Skeletal muscle cell (primary cell): Measurements from ENCODE around the gene WWOX.

Source experiments
- DNase-seq: peaks from one replicate; pipeline ENCODE4 v3.0.0-alpha.2; 2010; ENCODE audit warnings: low read depth
- H3K4me3 ChIP-seq: 2 replicates; pipeline ENCODE4 v1.5.1; 2011; ENCODE audit warnings: low read depth, mild to moderate bottlenecking, control low read depth, low read length, moderate library complexity

The WWOX gene

DNA sequence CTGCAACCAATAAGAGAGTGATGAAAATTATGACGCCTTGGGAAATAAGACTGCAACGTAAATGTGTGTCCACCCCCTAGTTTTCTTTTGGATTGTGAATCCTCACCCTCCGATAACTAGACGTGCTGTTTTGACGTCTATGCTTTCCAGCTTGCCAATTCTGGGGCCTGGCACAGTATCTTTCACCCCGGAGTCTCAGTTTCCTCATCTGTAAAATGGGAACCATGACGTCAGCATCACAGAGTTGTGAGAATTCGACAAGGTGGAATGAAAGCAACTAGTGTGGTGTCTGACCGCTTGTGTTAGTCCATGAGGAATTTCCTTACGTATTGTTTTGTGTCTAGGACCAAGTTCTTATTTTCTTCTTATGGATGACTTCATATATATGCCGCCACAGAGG lies 37.7 kb downstream of the WWOX start:
- no peak for DNase-seq
- H3K4me3 ChIP-seq = no peak overlapping the region

DNA sequence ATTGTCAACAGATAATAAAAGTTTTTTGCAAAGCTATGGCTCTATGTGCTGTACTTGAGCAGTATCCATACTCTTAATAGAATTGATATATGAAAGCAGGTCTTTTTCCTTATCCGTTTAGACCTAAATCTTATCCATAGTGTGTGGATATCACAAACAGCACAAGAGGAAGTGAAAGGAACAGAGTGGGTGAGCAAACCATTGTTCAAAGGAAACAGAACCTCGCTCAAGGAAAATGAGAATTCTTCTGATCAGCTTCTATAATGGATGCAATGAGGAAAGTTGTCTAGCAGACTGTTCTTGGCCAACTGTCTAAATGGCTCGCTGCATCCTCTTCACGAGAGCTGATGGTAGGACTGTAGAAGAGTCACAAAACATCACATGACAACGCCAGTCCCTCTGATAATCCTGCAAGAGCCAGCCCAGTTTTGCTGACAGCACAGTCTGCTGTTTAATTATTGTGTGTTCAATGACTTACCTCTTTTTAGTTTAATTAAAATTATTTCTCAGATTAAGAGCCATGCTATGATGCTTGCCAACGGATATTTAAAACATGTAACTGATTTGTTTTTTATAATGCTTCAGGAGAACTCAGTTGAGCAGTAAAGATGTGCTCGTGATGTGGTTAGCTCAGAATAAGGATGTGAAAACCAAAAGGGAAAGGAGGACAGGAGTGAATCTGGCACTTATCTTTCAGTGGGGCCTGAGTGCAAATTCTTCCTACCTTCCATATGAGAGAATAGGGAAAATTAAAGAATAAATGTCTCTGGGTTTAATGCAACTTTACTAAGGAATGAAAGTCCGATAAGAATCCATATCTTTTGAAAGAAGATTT lies 38.5 kb downstream of the WWOX start:
- no peak overlapping the region for H3K4me3 ChIP-seq
- no peak for DNase-seq

DNA sequence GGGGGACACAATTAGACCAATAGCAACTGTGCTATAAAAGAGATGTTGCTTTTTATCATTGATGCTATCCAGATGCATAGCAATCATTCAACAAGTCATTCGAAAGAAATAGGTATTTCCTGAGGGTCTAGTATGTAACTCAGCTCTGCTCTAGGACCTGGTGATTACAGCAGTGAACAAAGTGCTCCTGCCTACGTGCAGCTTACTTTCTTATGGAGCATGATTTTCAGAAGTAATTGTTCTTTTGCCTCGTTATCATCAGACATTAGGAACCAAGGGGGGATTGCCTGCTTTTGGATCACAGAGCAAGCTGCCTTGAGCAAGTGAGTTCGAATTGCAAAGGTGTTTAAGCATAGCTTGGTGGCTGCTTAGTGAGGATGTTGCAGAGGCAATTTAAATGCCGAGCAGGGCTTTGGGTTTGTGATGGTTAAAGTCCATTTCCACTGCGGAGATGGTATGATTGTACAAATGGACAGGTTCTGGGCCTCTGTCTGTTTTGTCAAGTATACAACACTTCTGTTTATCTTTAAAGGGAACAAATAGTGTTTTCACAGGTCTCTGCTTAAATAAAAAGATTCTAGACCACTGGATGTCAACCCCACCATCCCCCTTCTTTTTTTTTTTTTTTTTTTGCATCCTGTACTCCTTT lies 41.5 kb downstream of the WWOX start:
- H3K4me3 ChIP-seq = no peak overlapping the region
- no peak for DNase-seq

DNA sequence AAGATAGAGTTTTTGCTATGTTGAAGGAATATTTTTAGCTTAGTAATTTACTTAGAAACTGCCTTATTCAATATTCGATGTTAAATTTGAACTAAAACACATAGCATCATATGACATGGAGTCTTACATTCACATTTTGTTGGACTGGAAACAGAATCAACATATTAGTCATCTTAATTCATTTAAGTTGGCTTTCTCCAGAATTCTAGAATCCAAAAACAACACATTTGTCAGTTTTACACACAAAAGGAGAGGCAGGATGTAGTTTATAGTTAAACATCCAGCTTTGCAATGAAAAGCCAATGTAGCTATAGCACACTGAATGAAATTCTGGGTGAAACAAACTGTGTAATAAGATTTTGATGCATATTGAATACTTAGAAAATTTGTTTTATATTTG lies 43.3 kb downstream of the WWOX start:
- no peak for DNase-seq
- H3K4me3 ChIP-seq = no peak overlapping the region

DNA sequence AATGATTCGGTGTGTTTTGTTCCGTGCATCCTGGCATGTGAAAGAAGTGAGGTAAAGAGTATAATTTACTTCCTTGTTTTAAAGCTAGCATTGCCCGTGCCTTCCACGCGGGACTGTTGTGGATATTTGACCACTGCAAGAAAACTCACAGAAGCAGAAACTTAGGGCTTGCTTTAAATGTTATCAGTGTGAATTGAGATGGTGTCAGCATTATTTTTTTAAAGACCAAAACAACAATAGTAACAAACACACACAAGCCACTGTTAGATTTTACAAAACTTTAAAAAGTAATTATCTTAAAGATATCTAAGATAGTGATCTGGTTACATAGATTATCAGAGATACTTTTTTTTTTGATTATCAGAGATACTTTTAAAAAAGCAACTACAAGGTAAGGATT lies 47.4 kb downstream of the WWOX start:
- no peak for DNase-seq
- no peak overlapping the region for H3K4me3 ChIP-seq

DNA sequence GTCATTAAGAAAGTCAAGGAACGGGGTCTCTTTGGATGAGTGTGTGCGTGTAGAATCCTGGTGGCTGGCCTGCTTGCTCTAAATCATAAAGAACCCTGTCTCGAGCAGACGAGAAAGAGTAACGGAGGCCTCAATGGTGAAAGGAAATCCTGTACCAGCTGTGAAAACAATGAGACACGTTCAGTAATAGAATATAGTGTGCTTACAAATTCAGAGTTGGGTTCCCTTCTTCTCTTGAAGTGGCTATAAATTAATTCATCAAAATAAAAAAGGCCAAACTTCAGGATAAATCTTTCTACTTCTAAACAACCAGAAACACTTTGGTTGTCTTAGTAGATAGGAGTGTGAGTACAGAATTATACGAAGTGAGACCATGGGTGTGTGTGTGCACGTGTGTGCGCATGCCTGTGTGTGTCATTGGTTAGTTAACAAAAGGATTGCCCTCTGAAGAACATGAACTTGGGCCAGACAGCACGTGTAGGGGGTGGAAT lies 48.5 kb downstream of the WWOX start:
- H3K4me3 ChIP-seq = no peak overlapping the region
- DNase-seq = no peak

DNA sequence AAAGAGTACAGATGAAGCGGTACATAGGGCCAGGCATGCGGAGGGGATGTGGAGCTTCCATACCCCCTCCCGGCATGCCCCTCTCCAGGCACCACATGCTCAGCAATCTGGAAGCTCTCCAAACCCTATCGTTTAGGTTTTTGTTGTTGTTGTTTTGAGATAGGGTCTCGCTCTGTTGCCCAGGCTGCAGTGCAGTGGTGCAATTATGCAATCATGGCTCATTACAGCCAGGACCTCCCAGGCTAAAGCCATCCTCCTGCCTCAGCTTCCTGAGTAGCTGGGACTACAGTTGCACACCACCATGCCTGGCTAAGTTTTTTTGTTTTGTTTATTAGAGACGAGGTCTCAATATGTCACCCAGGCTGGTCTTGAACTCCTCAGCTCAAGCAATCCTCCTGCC lies 50.8 kb downstream of the WWOX start:
- DNase-seq = no peak

DNA sequence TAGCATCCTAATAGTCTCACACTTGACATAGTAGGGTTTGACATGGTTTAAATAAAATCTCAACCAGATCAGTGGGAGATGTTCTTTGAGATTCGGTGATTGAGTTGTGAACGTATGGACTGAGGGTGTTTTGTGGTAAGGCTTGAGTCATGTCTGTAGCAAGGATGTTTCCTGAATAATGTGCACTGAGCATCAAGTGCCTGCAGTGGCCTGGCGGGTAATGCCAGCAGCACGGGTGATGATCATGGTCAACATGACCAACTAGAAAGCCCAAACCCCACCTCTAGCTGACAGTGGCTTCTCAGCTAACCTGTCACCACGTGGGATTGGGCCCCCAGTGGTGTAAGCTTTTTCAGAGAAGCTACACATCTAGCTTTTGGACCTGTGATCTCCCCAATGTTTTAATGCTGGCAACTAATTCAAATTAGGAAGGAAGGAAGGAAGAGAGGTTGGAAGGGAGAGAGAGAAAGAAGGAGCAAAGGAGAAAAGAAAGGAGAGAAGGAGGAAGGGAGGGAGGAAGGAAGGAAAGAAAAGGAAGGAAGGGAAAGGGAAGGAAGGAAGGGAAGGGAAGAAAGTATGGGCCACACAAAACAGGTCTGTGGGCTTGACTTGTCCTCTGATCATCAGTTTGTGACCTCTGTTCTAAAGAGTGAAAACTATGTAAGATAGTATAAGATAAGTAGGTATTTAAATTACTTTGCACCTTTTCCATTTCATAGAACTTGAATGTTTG lies 55.4 kb downstream of the WWOX start:
- H3K4me3 ChIP-seq = no peak overlapping the region
- DNase-seq = no peak

More for the DNA sequence above, 50.8 kb downstream of the WWOX start:
- H3K4me3 ChIP-seq = no peak overlapping the region

DNA sequence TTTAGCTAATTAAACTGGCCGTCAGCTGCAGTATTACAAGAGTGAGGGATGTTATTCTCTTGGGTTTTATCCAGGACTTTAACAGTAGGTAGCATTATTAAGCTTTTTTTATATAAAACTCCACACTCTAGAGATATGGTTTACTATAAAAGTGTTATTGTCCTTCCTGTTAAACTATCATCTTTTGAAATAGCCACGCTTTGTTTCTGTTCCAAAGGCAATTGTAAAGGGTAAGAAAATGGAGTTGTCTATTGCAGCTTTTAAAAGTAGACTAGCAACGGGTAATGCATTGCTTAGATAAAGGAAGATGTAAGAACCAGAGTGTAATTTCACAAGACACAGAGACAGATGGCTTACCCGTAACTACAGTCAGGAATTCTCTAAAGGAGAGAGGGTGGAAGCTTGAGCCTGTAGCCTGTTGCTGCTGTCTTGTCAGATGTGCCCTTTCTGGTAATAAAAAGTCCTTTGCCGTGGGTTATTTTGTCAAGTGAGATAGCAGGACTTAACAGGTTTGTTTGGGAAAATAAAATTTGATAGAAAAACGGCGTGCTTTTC lies 56.4 kb downstream of the WWOX start:
- DNase-seq = no peak
- no peak overlapping the region for H3K4me3 ChIP-seq

DNA sequence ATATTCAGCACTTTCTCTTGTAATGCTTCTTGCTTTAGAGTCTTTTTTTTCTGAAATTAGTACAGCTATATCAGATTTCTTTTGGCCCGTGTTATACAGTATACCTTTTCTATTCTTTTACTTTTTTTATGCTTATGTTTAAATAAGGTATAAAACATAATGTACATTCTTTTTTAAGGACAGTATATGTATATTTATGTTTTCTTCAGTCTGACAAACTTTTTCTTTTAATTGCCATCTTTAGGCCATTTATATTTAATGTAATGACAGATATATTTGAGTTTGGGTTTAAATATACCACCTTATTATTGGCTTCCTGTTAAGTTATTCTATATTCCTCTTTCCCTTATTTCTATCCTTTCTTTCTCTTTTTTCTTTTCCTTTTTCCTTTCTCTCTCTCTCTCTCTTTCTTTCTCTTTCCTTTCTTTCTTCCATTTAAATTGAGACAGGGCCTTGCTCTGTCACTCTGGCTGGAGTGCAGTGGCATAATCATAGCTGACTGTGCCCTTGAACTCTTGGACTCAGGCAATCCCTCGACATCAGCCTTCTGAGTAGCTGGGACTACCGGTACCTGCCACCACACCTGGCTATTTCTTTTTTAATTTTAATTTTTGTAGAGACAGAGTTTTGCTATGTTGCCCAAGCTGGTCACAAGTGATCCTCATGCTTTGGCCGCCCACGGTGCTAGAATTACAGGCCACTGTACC lies 61.7 kb downstream of the WWOX start:
- no peak overlapping the region for H3K4me3 ChIP-seq
- DNase-seq = no peak

DNA sequence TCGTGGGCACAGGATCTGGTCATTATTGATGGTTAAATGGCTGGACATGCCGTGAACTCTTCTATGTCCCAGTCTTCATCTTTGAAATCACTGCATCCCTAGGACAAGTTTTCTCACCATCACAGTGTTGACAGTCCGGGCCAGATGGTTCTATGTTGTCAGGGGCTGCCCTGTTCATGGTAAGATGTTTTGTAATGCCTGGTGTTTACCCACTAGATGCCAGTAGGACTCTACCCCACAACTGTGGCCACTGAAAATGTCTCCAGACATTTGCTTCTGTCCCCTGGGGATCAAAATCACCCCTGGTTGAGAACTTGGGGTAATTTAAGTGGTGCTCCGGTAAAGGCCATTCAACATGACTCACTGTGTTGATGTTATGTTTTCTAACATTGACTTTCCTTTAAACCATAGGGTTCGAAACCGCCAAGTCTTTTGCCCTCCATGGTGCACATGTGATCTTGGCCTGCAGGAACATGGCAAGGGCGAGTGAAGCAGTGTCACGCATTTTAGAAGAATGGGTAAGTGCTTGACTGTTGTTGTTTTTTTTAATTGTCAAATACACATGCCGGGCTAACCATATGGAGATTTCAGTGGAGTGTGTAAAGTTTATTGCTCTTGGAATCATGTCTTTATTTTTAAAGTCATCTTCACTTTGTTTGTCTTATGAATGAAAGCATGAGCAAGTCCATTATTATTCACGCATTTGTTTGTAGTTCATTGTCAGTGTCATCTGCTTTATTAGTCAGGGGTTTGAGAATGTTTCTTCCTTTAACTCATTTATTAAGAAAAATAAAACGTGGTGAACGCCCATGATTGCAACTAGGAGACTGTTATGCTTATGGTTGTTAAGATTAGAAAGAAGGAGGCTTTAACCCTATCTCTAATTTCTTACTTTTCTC lies 64.6 kb downstream of the WWOX start:
- H3K4me3 ChIP-seq = no peak overlapping the region
- DNase-seq = no peak

DNA sequence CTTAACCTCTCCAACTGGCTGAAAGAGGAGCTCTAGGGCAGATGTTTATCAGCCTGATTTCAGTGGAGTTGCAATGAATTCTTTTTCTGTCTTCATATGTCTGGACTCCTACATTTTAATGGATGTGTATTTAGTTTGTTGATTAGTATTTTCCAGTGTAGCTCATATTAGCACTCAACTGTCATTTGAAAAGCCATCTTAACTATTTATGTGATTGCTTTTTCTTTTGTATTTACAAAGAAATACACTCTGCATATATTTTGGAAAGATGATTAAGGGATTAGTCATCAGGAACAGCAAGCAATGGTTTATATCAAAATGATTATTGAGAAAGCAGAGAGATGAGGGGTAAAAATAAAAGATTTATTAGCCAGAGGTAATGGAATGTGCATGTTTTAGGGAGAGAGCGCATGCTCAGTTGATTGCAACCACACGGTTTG lies 71.1 kb downstream of the WWOX start:
- no peak for DNase-seq
- H3K4me3 ChIP-seq = no peak overlapping the region

DNA sequence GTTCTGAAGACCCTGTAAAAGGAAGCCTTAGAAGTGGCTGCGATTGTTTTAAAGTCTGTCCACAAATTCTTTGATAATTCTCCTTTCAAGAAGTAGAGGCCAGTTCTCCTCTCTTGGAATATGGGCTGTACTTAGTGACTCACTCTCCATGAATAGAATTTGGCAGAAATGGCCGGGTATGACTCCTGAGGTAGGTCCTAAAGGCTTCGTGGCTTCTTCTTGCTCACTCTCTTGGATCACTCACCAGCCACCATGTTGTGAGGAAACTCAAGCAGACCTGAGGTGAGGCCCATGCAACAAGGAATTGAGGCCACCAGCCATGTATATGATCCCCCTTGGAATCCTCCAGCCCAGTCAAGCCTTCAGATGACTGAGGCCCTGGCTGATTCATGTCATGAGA lies 75.8 kb downstream of the WWOX start:
- no peak overlapping the region for H3K4me3 ChIP-seq
- DNase-seq = no peak

DNA sequence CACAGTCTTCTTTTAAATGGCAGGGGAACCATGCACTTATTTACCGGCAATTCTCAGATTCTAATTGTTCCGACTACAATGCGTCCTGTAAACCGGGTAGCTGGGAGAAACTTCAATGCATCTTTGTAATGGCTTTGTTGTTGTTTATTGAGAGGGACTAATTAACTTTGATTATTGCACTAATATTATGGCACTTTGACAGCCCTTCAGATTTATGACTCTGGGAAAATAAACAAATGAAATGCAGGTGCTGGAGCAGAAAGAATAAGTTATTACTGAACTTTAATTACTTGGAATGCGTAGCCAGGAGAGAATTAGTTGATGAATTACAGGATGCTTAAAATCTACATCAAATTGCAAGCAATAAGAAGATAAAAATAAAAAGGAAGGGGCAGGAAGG lies 77.0 kb downstream of the WWOX start:
- H3K4me3 ChIP-seq = no peak overlapping the region
- DNase-seq = no peak

DNA sequence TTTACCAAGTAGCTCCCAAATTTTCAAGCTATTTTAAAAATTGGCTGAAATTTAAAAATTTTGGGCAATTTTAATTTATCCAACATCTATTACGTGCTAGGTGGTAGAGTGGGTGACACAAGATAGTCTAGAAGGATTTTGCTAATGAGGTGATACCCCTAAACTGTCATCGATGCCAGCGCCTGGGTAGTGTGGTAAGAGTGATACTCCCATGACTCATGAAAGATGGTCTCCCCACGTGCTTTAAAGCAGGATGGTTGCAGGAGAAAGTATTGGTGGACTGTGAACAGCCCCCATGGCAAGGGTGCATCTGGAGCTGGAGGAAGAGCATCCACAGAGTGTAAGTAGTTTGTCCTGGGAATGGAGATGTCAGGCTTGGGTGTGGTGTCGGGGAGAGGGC lies 77.8 kb downstream of the WWOX start:
- no peak for DNase-seq
- no peak overlapping the region for H3K4me3 ChIP-seq

DNA sequence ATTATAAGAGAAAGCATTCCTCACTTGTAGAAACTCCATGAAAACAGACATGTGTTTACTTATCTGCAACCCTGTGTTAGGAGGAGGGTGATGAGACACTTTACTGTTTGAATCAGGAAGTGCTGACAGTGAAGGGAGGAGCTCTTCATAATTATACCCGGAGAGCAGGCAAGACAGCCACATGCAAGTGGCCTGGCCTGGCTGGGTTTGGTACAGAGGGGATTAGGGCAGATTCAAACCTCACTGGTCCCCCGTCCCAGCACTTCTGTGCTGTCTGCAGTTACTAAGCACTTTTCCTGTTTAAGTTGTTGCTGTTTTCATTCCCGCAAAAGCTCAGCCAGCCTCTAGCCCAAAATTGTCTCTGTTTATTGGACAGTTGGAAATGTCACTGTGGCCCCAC lies 78.5 kb downstream of the WWOX start:
- H3K4me3 ChIP-seq = no peak overlapping the region
- no peak for DNase-seq

DNA sequence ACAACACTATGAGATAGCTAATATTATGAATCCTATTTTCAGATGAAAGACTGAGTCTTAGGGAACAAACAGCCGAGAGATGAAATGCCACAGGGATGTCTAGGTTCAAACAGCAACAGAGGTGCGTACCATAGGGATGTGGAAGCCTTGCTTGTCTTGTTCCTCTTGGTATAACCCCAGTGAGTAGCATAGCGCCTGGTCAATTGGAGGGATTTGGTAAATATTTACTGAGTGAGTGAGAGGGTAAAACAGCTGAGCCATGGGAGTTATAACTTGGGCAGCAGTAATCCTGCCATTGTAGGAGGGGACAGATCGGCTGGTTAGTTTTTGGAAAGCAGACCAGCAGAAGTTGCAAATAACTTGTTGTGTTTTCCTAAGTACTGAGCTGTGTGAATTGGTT lies 80.2 kb downstream of the WWOX start:
- DNase-seq = no peak
- no peak overlapping the region for H3K4me3 ChIP-seq

DNA sequence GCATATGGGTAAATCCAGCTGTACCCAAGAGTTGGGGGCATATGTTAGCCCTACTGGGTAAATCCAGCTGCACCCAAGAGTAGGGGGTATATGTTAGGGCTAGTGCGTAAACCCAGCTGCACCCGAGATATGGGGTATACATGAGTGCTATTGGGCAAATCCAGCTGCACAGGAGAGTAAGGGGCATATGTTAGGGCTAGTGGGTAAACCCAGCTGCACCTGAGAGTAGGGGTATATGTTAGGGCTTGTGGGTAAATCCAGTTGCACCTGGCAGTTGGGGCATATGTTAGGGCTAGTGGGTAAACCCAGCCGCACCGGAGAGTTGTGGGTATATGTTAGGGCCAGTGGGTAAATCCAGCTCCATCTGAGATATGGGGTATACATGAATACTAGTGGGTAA lies 80.9 kb downstream of the WWOX start:
- no peak for DNase-seq
- H3K4me3 ChIP-seq = no peak overlapping the region
